G401.6 (cell line): Measurements from ENCODE around the gene SPEF2.
"Not testable (repeated sequence)": the region's sequence is repeated elsewhere in the genome, so short reads cannot be mapped to it uniquely, and the experiment has no call there.

Experiments
- FAIRE-seq: peaks from 2 replicates; lab custom pipeline; 2012; peaks lifted over from hg19 to GRCh38; lab: Jason Lieb, UNC

The SPEF2 gene

GRCh38 chr5:35856186-35856764, 238.6 kb downstream of the SPEF2 start:
- FAIRE-seq = not testable (repeated sequence)

GRCh38 chr5:35856765-35857351, 239.2 kb downstream of the SPEF2 start, which contains the start of gene IL7R:
Gene IL7R (plus strand): TSS chr5:35856891. CDS start chr5:35856978, 87 bp downstream.
- FAIRE-seq = no peak

GRCh38 chr5:35857606-35858205, 240.0 kb downstream of the SPEF2 start:
- FAIRE-seq = no peak

- no peak for FAIRE-seq
Observed at GRCh38 chr5:35859101-35859661, 241.5 kb downstream of the SPEF2 start.

GRCh38 chr5:35860686-35861085, 243.0 kb downstream of the SPEF2 start:
- FAIRE-seq = no peak

GRCh38 chr5:35861718-35862117, 244.1 kb downstream of the SPEF2 start:
- no peak for FAIRE-seq

- no peak for FAIRE-seq
Observed at GRCh38 chr5:35862126-35862525, 244.5 kb downstream of the SPEF2 start.

GRCh38 chr5:35863159-35863558, 245.5 kb downstream of the SPEF2 start:
- FAIRE-seq = no peak
